B cell (primary cell): Measurements from ENCODE around the gene GRID2. TPM values are rescaled to one million over a fixed set of nuclear protein-coding genes. Genes with fewer than 3 reads are reported as not detected.

ENCODE experiments used
- ATAC-seq: fragments of 200-7000 bp; cut with Tn5 transposase; one replicate; pipeline ENCODE4 v1.10.0; 2021; ENCODE audit warnings: low read depth, mild to moderate bottlenecking, moderate number of reproducible peaks, moderate library complexity
- CTCF ChIA-PET: fragments of 350-600 bp; sonication (Branson Sonifier 250); formaldehyde crosslinking; loops from one replicate; lab custom pipeline; 2021; ENCODE audit warnings: antibody characterized with exemption, inconsistent platforms; lab: Charles Lee
- POLR2A ChIA-PET: fragments of 350-600 bp; sonication (Branson Sonifier 250); formaldehyde crosslinking; loops from one replicate; lab custom pipeline; 2021; ENCODE audit warnings: antibody characterized with exemption; lab: Charles Lee
- DNase-seq: peaks from one replicate; pipeline ENCODE4 v3.0.0; 2013
- H2AFZ ChIP-seq: 2 replicates; pipeline ENCODE4 v1.6.1; 2012; ENCODE audit warnings: mild to moderate bottlenecking, low read depth, low read length; ENCODE audit not compliant: insufficient read depth, poor library complexity, severe bottlenecking
- H3K27ac ChIP-seq, 2 donors: 1 replicate in 1 of 2; 2 replicates in 1 of 2; pipeline ENCODE4 v1.5.1; 2012 to 2013; ENCODE audit warnings: low read length in 2 of 2, mild to moderate bottlenecking in 2 of 2, moderate library complexity in 1 of 2
- H3K27me3 ChIP-seq, 4 experiments: fragments of 200-600 bp in 1 of 4; sonication (generic) in 1 of 4; replicated peaks in 1 of 4; 1 replicate in 2 of 4; 2 replicates in 2 of 4; pipeline versions ENCODE4 v1.6.1 to v1.7.0; 2013 to 2016; ENCODE audit warnings: low read length in 3 of 4, mild to moderate bottlenecking in 2 of 4, mixed read lengths in 1 of 4, moderate library complexity in 1 of 4; ENCODE audit not compliant: insufficient read depth in 4 of 4, control insufficient read depth in 3 of 4; ENCODE audit errors: control extremely low read depth in 1 of 4
- H3K36me3 ChIP-seq, 2 experiments: replicated peaks in 1 of 2; 1 replicate in 1 of 2; 2 replicates in 1 of 2; pipeline versions ENCODE4 v1.6.1 to v1.7.1; 2013; ENCODE audit warnings: low read length in 1 of 2; ENCODE audit not compliant: insufficient read depth in 2 of 2, control insufficient read depth in 1 of 2; ENCODE audit errors: control extremely low read depth in 1 of 2, extremely low read depth in 1 of 2
- H3K4me1 ChIP-seq, 2 donors: fragments of 200-600 bp in 1 of 2; sonication (generic) in 1 of 2; 1 replicate in 1 of 2; 2 replicates in 1 of 2; pipeline versions ENCODE4 v1.5.1 to v1.6.1; 2013 to 2017; ENCODE audit warnings: low read length in 2 of 2; ENCODE audit not compliant: control insufficient read depth in 2 of 2, insufficient read depth in 2 of 2
- H3K4me2 ChIP-seq: replicated peaks from 2 replicates; pipeline ENCODE3; 2012; ENCODE audit warnings: mild to moderate bottlenecking, low read depth, low read length; ENCODE audit not compliant: poor library complexity, severe bottlenecking
- H3K4me3 ChIP-seq, 5 experiments: fragments of 200-600 bp in 1 of 5; sonication (generic) in 1 of 5; 1 replicate in 3 of 5; 2 replicates in 2 of 5; pipeline versions ENCODE4 v1.5.1 to v1.7.0; 2011 to 2016; ENCODE audit warnings: low read length in 4 of 5, mild to moderate bottlenecking in 4 of 5, low read depth in 2 of 5, control low read depth in 1 of 5, moderate library complexity in 1 of 5; ENCODE audit not compliant: insufficient read depth in 1 of 5; ENCODE audit errors: control extremely low read depth in 1 of 5, extremely low read depth in 1 of 5
- H3K79me2 ChIP-seq: fragments of 200-600 bp; sonication (generic); one replicate; pipeline ENCODE4 v1.6.0; 2016; ENCODE audit warnings: low read length; ENCODE audit not compliant: control insufficient read depth, insufficient read depth
- H3K9ac ChIP-seq: fragments of 200-600 bp; sonication (generic); 2 replicates; pipeline ENCODE4 v1.6.1; 2017; ENCODE audit warnings: mild to moderate bottlenecking, low read length, moderate library complexity
- H3K9me3 ChIP-seq, 3 donors: one replicate each; pipeline versions ENCODE4 v1.6.1 to v1.7.1; 2013; ENCODE audit warnings: low read length in 2 of 3; ENCODE audit not compliant: control insufficient read depth in 2 of 3, insufficient read depth in 1 of 3; ENCODE audit errors: control extremely low read depth in 1 of 3
- H4K20me1 ChIP-seq: 2 replicates; pipeline ENCODE4 v1.6.0; 2012; ENCODE audit warnings: mild to moderate bottlenecking, low read length; ENCODE audit not compliant: insufficient read depth, control insufficient read depth, poor library complexity, severe bottlenecking
- H3K27ac Mint-ChIP-seq: one replicate; pipeline ENCODE4 v1.8.0; 2021; ENCODE audit warnings: mixed read lengths
- H3K27me3 Mint-ChIP-seq: one replicate; pipeline ENCODE4 v1.8.0; 2021; ENCODE audit warnings: mixed read lengths
- H3K4me1 Mint-ChIP-seq: one replicate; pipeline ENCODE4 v1.8.0; 2021; ENCODE audit warnings: mixed read lengths
- H3K4me3 Mint-ChIP-seq: one replicate; pipeline ENCODE4 v1.8.0; 2021; ENCODE audit warnings: mixed read lengths
- H3K9me3 Mint-ChIP-seq: one replicate; pipeline ENCODE4 v1.8.0; 2022; ENCODE audit warnings: mixed read lengths; ENCODE audit not compliant: insufficient read depth
- CTCF ChIP-seq: fragments of 200-600 bp; IDR thresholded peaks from one replicate; pipeline ENCODE4 v1.8.0; 2022; ENCODE audit warnings: antibody characterized with exemption, mild to moderate bottlenecking
- EZH2 ChIP-seq: IDR thresholded peaks from 2 replicates; pipeline ENCODE4 v1.6.1; 2012; ENCODE audit warnings: borderline replicate concordance, low read depth, mild to moderate bottlenecking, moderate library complexity, low read length; ENCODE audit not compliant: insufficient read depth, poor library complexity, severe bottlenecking
- WGBS: methylation state at CpG from one replicate; pipeline ENCODE4 v1.1.5; 2013; ENCODE audit warnings: missing lambda C conversion rate; ENCODE audit not compliant: insufficient coverage; 5-methylcytosine and 5-hydroxymethylcytosine counted together
- intact Hi-C: fragments of 100-400 bp; cut with micrococcal nuclease; formaldehyde crosslinking; loops from one replicate; pipeline ENCODE4 v1.10.0; 2022
- polyA plus RNA-seq: library from polyadenylated mRNA; depleted of rRNA; stranded (reverse); fragments of >200 nt; gene quantifications from 2 replicates; pipeline ENCODE4 v1.2.3, GENCODE V29; 2012
- total RNA-seq, 2 donors: library from RNA; stranded (reverse); fragments of 120-200 nt in 1 of 2; gene quantifications; 1 replicate in 1 of 2; 2 replicates in 1 of 2; pipeline versions ENCODE4 v1.2.3 to v1.2.4, GENCODE V29; 2013 to 2022

GRID2 gene
- total and polyA plus RNA-seq, 2 donors (not counting 1 experiment from before 2014, with no cell fraction given), result not detected

DNA sequence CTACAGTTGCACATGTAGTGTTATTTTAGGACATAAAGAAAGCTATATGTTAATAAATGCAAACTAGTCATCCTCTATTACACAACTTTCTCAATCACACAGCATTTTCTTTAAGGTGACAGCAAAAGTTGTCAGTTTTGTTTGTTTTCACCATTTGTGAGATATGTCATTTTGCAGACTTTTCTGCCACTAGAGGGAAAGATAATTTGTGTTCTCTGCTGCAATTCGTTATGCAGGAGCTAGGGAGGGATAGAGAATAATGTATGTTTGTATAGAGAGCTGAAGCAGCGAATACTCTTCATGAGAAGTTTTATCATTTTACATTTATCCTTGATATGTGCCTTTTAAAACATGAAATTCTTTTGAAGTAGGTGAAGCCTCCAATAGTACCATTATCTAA, 854.2 kb downstream of the GRID2 start:
- Histone ChIP-seq H4K20me1 (no peaks in the 10 kb centered on the region), H3K4me1 (no peaks in the 10 kb centered on the region), H3K9me3 (no peaks in the 10 kb centered on the region), H3K79me2 (no peaks in the 10 kb centered on the region), H3K27me3 (no peaks in the 10 kb centered on the region), H3K4me3 (no peak overlapping the region), H3K36me3 (no peaks in the 10 kb centered on the region), H2AFZ (no peak overlapping the region), H3K9ac (no peak overlapping the region), H3K27ac (no peak overlapping the region), H3K4me2 (no peak overlapping the region)
- H3K27ac Mint-ChIP-seq, result no peak overlapping the region
- no peak overlapping the region for H3K4me3 Mint-ChIP-seq
- ChIA-PET CTCF (no interaction called here), POLR2A (no interaction called here)
- WGBS, result no CpG with 5 or more reads among the region's 2 CpGs
- TF ChIP-seq EZH2 (no peak), CTCF (no peak)
- peaks cover 2% of the 10 kb centered on the region for H3K9me3 Mint-ChIP-seq
- DNase-seq (no peak), ATAC-seq (no peak)
- no peaks in the 10 kb centered on the region for H3K27me3 Mint-ChIP-seq
- no peaks in the 10 kb centered on the region for H3K4me1 Mint-ChIP-seq
- intact Hi-C loops, result no loop called here

- no peak overlapping the region for H3K9ac ChIP-seq
- H3K36me3 ChIP-seq, result no peaks in the 10 kb centered on the region
- Mint-ChIP-seq H3K4me3 (no peak overlapping the region), H3K9me3 (peaks cover 5% of the 10 kb centered on the region), H3K27ac (no peak overlapping the region), H3K4me1 (no peaks in the 10 kb centered on the region), H3K27me3 (no peaks in the 10 kb centered on the region)
- WGBS, result 100% methylated on average over 3 of the region's 4 CpGs
- intact Hi-C loops, result no loop called here
- no peaks in the 10 kb centered on the region for H3K4me1 ChIP-seq
- no peak overlapping the region for H3K27ac ChIP-seq
- no peaks in the 10 kb centered on the region for H3K9me3 ChIP-seq
- ATAC-seq (no peak), DNase-seq (no peak)
- H3K4me3 ChIP-seq, result no peak overlapping the region
- no peaks in the 10 kb centered on the region for H3K27me3 ChIP-seq
- H3K79me2 ChIP-seq, result no peaks in the 10 kb centered on the region
- no peak overlapping the region for H2AFZ ChIP-seq
- H4K20me1 ChIP-seq, result no peaks in the 10 kb centered on the region
- H3K4me2 ChIP-seq, result no peak overlapping the region
- TF ChIP-seq CTCF (no peak), EZH2 (no peak)
- POLR2A ChIA-PET, result no interaction called here
- CTCF ChIA-PET, result no interaction called here
Measured at GRCh38 chr4:93168053-93168452, 864.3 kb downstream of the GRID2 start.
